WI38 (cell line): ENCODE results near the gene PRICKLE2.

ENCODE experiments used
- H3K4me3 ChIP-seq: 2 replicates; pipeline ENCODE4 v1.5.1; 2011; ENCODE audit warnings: low read depth, mild to moderate bottlenecking, control low read depth, low read length
- TF ChIP-seq, protein P1 (sequence below): IDR thresholded peaks from 2 replicates; pipeline ENCODE4 v1.5.1; 2012; ENCODE audit warnings: low read depth, mild to moderate bottlenecking, control low read depth, low read length

The PRICKLE2 gene

DNA sequence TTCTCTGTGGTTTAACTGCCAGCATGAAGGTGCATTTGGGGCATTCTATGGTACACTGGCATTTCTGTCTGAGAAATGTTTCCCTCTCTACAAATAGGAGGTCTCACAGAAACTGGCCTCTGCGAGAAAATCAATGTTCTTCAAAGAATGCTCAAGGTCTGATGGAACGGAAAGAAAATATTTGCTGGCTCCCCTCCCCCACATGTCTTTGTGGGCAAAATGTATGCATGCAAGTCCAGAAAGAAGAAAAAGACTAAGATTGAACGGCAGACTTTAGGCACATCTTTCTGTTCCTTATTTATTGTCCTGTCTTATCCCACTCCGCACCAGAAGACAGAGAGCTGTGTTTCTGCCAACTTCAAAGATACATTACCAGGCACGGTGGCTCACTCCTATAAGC, 118.1 kb downstream of the PRICKLE2 start:
- TF ChIP-seq, protein P1, sequence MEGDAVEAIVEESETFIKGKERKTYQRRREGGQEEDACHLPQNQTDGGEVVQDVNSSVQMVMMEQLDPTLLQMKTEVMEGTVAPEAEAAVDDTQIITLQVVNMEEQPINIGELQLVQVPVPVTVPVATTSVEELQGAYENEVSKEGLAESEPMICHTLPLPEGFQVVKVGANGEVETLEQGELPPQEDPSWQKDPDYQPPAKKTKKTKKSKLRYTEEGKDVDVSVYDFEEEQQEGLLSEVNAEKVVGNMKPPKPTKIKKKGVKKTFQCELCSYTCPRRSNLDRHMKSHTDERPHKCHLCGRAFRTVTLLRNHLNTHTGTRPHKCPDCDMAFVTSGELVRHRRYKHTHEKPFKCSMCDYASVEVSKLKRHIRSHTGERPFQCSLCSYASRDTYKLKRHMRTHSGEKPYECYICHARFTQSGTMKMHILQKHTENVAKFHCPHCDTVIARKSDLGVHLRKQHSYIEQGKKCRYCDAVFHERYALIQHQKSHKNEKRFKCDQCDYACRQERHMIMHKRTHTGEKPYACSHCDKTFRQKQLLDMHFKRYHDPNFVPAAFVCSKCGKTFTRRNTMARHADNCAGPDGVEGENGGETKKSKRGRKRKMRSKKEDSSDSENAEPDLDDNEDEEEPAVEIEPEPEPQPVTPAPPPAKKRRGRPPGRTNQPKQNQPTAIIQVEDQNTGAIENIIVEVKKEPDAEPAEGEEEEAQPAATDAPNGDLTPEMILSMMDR = no peak
- H3K4me3 ChIP-seq = no peak overlapping the region

DNA sequence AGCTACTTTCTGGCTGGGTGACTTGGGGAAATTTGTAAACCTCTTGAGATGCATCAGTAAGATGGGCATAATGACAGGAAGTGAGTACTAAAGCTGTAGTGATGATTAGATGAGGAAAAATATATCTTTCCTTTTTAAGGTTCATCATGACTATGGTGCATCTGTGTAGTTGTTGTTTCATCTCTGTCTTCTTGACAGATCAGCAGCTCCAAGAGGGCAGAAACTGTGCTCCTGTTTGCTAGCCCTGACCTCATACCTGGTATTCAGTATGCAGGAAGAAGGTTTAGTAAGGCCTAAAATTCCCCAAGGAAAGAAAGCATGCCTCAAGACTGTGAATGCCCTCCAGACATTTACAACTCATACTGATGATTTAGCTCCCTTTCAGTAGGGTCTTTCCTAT, 119.5 kb downstream of the PRICKLE2 start:
- H3K4me3 ChIP-seq = no peak overlapping the region
- TF ChIP-seq, protein P1 = no peak

DNA sequence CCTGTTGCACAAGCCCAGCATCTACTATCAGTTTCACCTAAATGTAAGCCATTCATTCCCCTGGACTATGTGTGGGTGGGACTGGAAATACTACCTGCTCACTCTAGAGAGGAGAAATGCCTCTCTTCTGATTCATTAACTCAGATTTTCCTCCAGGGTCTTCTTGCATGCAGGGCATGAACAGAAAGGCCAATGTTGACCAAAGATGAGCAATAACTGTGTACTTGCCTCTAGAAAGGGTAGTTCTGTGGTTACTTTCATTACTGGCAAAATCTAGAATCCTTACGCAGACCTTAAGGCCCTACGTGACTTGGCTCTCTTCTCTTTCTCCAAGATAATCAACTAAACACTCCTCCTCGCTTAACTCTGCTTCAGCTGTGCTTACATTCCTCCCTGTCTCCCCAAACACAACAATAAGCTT, 120.6 kb downstream of the PRICKLE2 start:
- TF ChIP-seq, protein P1 = no peak
- no peak overlapping the region for H3K4me3 ChIP-seq

DNA sequence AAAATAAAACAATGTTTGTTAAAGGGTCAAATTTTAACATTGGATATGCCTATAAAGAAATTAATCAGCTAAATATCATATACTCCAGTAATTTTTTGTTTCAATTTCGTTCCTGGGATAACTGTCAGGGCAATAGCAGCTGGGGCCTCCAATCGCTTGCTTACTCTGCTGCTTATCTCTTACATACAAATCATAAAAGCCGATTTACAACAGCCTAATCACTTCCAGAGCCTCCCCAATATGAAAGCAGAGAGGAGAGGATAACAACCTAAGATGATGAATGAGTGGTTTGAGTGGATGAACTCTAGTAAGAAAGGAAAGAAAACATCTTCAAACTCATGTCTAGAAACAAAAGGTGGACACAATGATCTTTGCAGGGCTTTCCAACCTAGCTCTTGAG, 121.3 kb downstream of the PRICKLE2 start:
- no peak overlapping the region for H3K4me3 ChIP-seq

DNA sequence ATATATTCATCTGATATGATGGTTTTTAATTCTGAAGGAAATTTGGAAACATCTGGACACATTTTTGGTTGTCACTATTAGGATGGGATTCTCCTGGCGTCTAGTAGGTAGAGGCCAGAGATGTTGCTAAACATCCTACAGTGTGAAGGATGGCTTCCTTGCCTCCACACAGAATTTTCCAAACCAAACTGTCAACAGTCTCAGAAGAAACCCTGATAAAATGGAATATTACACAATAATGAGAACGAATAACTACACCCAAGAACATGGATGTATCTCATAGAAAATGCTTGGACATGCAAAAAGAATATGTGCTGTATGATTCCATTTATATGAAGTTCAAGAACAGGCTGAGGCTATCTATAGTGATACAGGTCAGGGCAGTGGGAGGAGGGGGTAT, 122.1 kb downstream of the PRICKLE2 start:
- no peak overlapping the region for H3K4me3 ChIP-seq
- TF ChIP-seq, protein P1 = no peak

More for the DNA sequence above, 121.3 kb downstream of the PRICKLE2 start:
- TF ChIP-seq, protein P1 = no peak

DNA sequence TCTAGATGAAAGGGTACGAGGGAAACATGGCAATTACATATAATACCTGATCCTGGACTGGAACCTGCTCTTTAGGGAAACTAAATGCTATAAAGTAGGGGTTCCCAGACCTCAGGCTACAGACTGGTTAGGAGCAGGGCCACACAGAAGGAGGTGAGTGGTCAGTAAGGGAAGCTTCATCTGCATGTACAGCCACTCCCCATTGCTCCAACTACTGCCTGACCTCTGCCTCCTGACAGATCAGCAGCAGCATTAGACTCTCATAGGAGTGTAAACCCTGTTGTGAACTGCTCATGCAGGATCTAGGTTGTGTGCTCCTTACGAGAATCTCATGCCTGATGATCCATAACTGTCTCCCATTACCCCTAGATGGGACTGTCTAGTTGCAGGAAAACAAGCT, 123.1 kb downstream of the PRICKLE2 start:
- TF ChIP-seq, protein P1 = no peak
- H3K4me3 ChIP-seq = no peak overlapping the region

DNA sequence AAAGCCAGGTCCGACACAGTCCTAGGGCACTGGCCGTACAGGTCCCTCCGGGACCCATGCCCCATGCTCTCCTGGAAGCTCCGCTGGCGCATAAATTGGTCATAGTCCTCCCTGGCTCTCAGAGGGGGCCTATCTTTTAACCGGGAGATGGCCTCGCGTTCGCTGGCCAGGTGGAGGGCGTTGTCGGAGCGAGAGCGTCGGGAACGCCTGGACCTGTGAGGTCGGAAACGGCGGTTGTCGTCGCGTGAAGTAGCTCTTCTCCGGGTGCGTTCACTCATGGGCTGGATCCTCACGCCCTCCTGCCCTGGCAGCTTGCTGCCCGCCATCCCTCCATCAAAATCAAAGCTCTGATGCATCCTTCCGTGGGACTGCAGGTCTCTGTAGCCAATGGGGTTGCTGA, 126.0 kb downstream of the PRICKLE2 start:
- TF ChIP-seq, protein P1 = no peak
- H3K4me3 ChIP-seq = no peak overlapping the region
